B cell (primary cell): ENCODE data around the gene FRMD4A. TPM values are rescaled to one million over a fixed set of nuclear protein-coding genes. Genes with fewer than 3 reads are reported as not detected.

Experiments used
- ATAC-seq: fragments of 200-7000 bp; cut with Tn5 transposase; one replicate; pipeline ENCODE4 v1.10.0; 2021; ENCODE audit warnings: low read depth, mild to moderate bottlenecking, moderate number of reproducible peaks, moderate library complexity
- CTCF ChIA-PET: fragments of 350-600 bp; sonication (Branson Sonifier 250); formaldehyde crosslinking; loops from one replicate; lab custom pipeline; 2021; ENCODE audit warnings: antibody characterized with exemption, inconsistent platforms; lab: Charles Lee
- POLR2A ChIA-PET: fragments of 350-600 bp; sonication (Branson Sonifier 250); formaldehyde crosslinking; loops from one replicate; lab custom pipeline; 2021; ENCODE audit warnings: antibody characterized with exemption; lab: Charles Lee
- DNase-seq: peaks from one replicate; pipeline ENCODE4 v3.0.0; 2013
- H2AFZ ChIP-seq: 2 replicates; pipeline ENCODE4 v1.6.1; 2012; ENCODE audit warnings: mild to moderate bottlenecking, low read depth, low read length; ENCODE audit not compliant: insufficient read depth, poor library complexity, severe bottlenecking
- H3K27ac ChIP-seq, 2 donors: 1 replicate in 1 of 2; 2 replicates in 1 of 2; pipeline ENCODE4 v1.5.1; 2012 to 2013; ENCODE audit warnings: low read length in 2 of 2, mild to moderate bottlenecking in 2 of 2, moderate library complexity in 1 of 2
- H3K27me3 ChIP-seq, 4 experiments: fragments of 200-600 bp in 1 of 4; sonication (generic) in 1 of 4; replicated peaks in 1 of 4; 1 replicate in 2 of 4; 2 replicates in 2 of 4; pipeline versions ENCODE4 v1.6.1 to v1.7.0; 2013 to 2016; ENCODE audit warnings: low read length in 3 of 4, mild to moderate bottlenecking in 2 of 4, mixed read lengths in 1 of 4, moderate library complexity in 1 of 4; ENCODE audit not compliant: insufficient read depth in 4 of 4, control insufficient read depth in 3 of 4; ENCODE audit errors: control extremely low read depth in 1 of 4
- H3K36me3 ChIP-seq, 2 experiments: replicated peaks in 1 of 2; 1 replicate in 1 of 2; 2 replicates in 1 of 2; pipeline versions ENCODE4 v1.6.1 to v1.7.1; 2013; ENCODE audit warnings: low read length in 1 of 2; ENCODE audit not compliant: insufficient read depth in 2 of 2, control insufficient read depth in 1 of 2; ENCODE audit errors: control extremely low read depth in 1 of 2, extremely low read depth in 1 of 2
- H3K4me1 ChIP-seq, 2 donors: fragments of 200-600 bp in 1 of 2; sonication (generic) in 1 of 2; 1 replicate in 1 of 2; 2 replicates in 1 of 2; pipeline versions ENCODE4 v1.5.1 to v1.6.1; 2013 to 2017; ENCODE audit warnings: low read length in 2 of 2; ENCODE audit not compliant: control insufficient read depth in 2 of 2, insufficient read depth in 2 of 2
- H3K4me2 ChIP-seq: replicated peaks from 2 replicates; pipeline ENCODE3; 2012; ENCODE audit warnings: mild to moderate bottlenecking, low read depth, low read length; ENCODE audit not compliant: poor library complexity, severe bottlenecking
- H3K4me3 ChIP-seq, 5 experiments: fragments of 200-600 bp in 1 of 5; sonication (generic) in 1 of 5; 1 replicate in 3 of 5; 2 replicates in 2 of 5; pipeline versions ENCODE4 v1.5.1 to v1.7.0; 2011 to 2016; ENCODE audit warnings: low read length in 4 of 5, mild to moderate bottlenecking in 4 of 5, low read depth in 2 of 5, control low read depth in 1 of 5, moderate library complexity in 1 of 5; ENCODE audit not compliant: insufficient read depth in 1 of 5; ENCODE audit errors: control extremely low read depth in 1 of 5, extremely low read depth in 1 of 5
- H3K79me2 ChIP-seq: fragments of 200-600 bp; sonication (generic); one replicate; pipeline ENCODE4 v1.6.0; 2016; ENCODE audit warnings: low read length; ENCODE audit not compliant: control insufficient read depth, insufficient read depth
- H3K9ac ChIP-seq: fragments of 200-600 bp; sonication (generic); 2 replicates; pipeline ENCODE4 v1.6.1; 2017; ENCODE audit warnings: mild to moderate bottlenecking, low read length, moderate library complexity
- H3K9me3 ChIP-seq, 3 donors: one replicate each; pipeline versions ENCODE4 v1.6.1 to v1.7.1; 2013; ENCODE audit warnings: low read length in 2 of 3; ENCODE audit not compliant: control insufficient read depth in 2 of 3, insufficient read depth in 1 of 3; ENCODE audit errors: control extremely low read depth in 1 of 3
- H4K20me1 ChIP-seq: 2 replicates; pipeline ENCODE4 v1.6.0; 2012; ENCODE audit warnings: mild to moderate bottlenecking, low read length; ENCODE audit not compliant: insufficient read depth, control insufficient read depth, poor library complexity, severe bottlenecking
- H3K27ac Mint-ChIP-seq: one replicate; pipeline ENCODE4 v1.8.0; 2021; ENCODE audit warnings: mixed read lengths
- H3K27me3 Mint-ChIP-seq: one replicate; pipeline ENCODE4 v1.8.0; 2021; ENCODE audit warnings: mixed read lengths
- H3K4me1 Mint-ChIP-seq: one replicate; pipeline ENCODE4 v1.8.0; 2021; ENCODE audit warnings: mixed read lengths
- H3K4me3 Mint-ChIP-seq: one replicate; pipeline ENCODE4 v1.8.0; 2021; ENCODE audit warnings: mixed read lengths
- H3K9me3 Mint-ChIP-seq: one replicate; pipeline ENCODE4 v1.8.0; 2022; ENCODE audit warnings: mixed read lengths; ENCODE audit not compliant: insufficient read depth
- CTCF ChIP-seq: fragments of 200-600 bp; IDR thresholded peaks from one replicate; pipeline ENCODE4 v1.8.0; 2022; ENCODE audit warnings: antibody characterized with exemption, mild to moderate bottlenecking
- EZH2 ChIP-seq: IDR thresholded peaks from 2 replicates; pipeline ENCODE4 v1.6.1; 2012; ENCODE audit warnings: borderline replicate concordance, low read depth, mild to moderate bottlenecking, moderate library complexity, low read length; ENCODE audit not compliant: insufficient read depth, poor library complexity, severe bottlenecking
- WGBS: methylation state at CpG from one replicate; pipeline ENCODE4 v1.1.5; 2013; ENCODE audit warnings: missing lambda C conversion rate; ENCODE audit not compliant: insufficient coverage; 5-methylcytosine and 5-hydroxymethylcytosine counted together
- intact Hi-C: fragments of 100-400 bp; cut with micrococcal nuclease; formaldehyde crosslinking; loops from one replicate; pipeline ENCODE4 v1.10.0; 2022
- polyA plus RNA-seq: library from polyadenylated mRNA; depleted of rRNA; stranded (reverse); fragments of >200 nt; gene quantifications from 2 replicates; pipeline ENCODE4 v1.2.3, GENCODE V29; 2012
- total RNA-seq, 2 donors: library from RNA; stranded (reverse); fragments of 120-200 nt in 1 of 2; gene quantifications; 1 replicate in 1 of 2; 2 replicates in 1 of 2; pipeline versions ENCODE4 v1.2.3 to v1.2.4, GENCODE V29; 2013 to 2022

FRMD4A gene
- total and polyA plus RNA-seq, 2 donors (not counting 1 experiment from before 2014, with no cell fraction given) = 0.76 to 3.4 TPM

GRCh38 chr10:14184841-14185315 lies 145.8 kb downstream of the FRMD4A start:
- peaks cover 24% of the 10 kb centered on the region for H3K27me3 Mint-ChIP-seq
- intact Hi-C loops = loop anchor here (1.0 to 10.0 kb wide), 3 partner anchors 160 to 525 kb away; no protein-coding TSS in a partner anchor
- no peak for TF ChIP-seq CTCF
- no peak for TF ChIP-seq EZH2
- Histone ChIP-seq H2AFZ (peak overlapping the region; percentile 11), H3K4me1 (peaks cover 33 to 52% of the 10 kb centered on the region in 2 donors), H4K20me1 (no peaks in the 10 kb centered on the region), H3K79me2 (no peaks in the 10 kb centered on the region), H3K27ac (peak overlapping the region; percentile 93 to 98), H3K9me3 (peaks cover 0 to 3% (median 2%) of the 10 kb centered on the region in 3 donors), H3K4me3 (peak overlapping the region in 4 of 5 experiments; percentile 27 to 59 (median 45)), H3K27me3 (peaks cover 0 to 25% (median 14%) of the 10 kb centered on the region in 4 experiments), H3K36me3 (no peaks in the 10 kb centered on the region), H3K4me2 (peak overlapping the region; percentile 68), H3K9ac (peak overlapping the region; percentile 69)
- H3K27ac Mint-ChIP-seq = peak overlapping the region; percentile 92
- CTCF ChIA-PET = interaction anchor here (0.8 to 6.7 kb wide), 8 partner anchors 12 to 598 kb away, joined by 3 to 83 read pairs (median 5); partner anchors contain the start of gene PRPF18
- DNase-seq (no peak), ATAC-seq (peak; percentile 60)
- WGBS = 20% methylated on average over 2 of the region's 11 CpGs
- POLR2A ChIA-PET = interaction anchor here (0.7 to 1.0 kb wide), 2 partner anchors 189 to 300 kb away, joined by 3 read pairs; no protein-coding TSS in a partner anchor
- H3K4me3 Mint-ChIP-seq = peak overlapping the region; percentile 79
- no peaks in the 10 kb centered on the region for H3K9me3 Mint-ChIP-seq
- peaks cover 38% of the 10 kb centered on the region for H3K4me1 Mint-ChIP-seq

DNA sequence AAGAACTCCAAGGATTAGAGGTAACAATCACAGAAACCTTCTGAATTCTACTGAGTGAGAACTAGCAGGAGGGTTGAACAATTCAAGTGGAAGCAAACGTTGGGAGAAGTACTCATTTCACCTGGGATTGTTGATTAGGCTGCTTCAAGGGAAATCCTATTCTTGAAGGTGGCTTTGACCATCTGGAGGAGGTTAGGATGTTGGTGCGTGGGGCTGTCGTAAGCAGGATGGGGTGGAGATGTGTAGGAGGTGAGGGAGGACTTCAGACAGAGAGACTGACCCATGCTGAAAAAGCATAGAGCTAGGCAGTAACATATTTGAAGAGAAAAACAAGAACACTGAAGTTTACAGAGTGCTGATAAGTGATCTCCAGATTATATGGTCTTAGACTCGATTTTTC lies 147.9 kb downstream of the FRMD4A start:
- H3K36me3 ChIP-seq = no peaks in the 10 kb centered on the region
- Mint-ChIP-seq H3K9me3 (no peaks in the 10 kb centered on the region), H3K27me3 (peaks cover 34% of the 10 kb centered on the region), H3K4me3 (no peak overlapping the region), H3K27ac (peak overlapping the region; percentile 27), H3K4me1 (peaks cover 38% of the 10 kb centered on the region)
- no peak overlapping the region for H3K4me2 ChIP-seq
- ATAC-seq (no peak), DNase-seq (no peak)
- POLR2A ChIA-PET = interaction anchor here (1.6 kb wide), 1 partner anchor 399 kb away, joined by 5 read pairs; no protein-coding TSS in a partner anchor
- H3K9me3 ChIP-seq = peaks cover 0 to 7% (median 2%) of the 10 kb centered on the region in 3 donors
- TF ChIP-seq EZH2 (no peak), CTCF (no peak)
- intact Hi-C loops = loop anchor here (10.0 kb wide), 1 partner anchor 158 kb away; no protein-coding TSS in a partner anchor
- 94% methylated on average over 3 of the region's 4 CpGs for WGBS
- H4K20me1 ChIP-seq = no peaks in the 10 kb centered on the region
- no peak overlapping the region for H3K27ac ChIP-seq
- peaks cover 33 to 52% of the 10 kb centered on the region in 2 donors for H3K4me1 ChIP-seq
- H3K79me2 ChIP-seq = no peaks in the 10 kb centered on the region
- H2AFZ ChIP-seq = no peak overlapping the region
- no peak overlapping the region for H3K4me3 ChIP-seq
- peaks cover 0 to 27% (median 18%) of the 10 kb centered on the region in 4 experiments for H3K27me3 ChIP-seq
- no peak overlapping the region for H3K9ac ChIP-seq
- CTCF ChIA-PET = interaction anchor here (0.7 to 6.7 kb wide), 2 partner anchors 14 to 783 kb away, joined by 6 to 83 read pairs; no protein-coding TSS in a partner anchor
